Osteocyte (in vitro differentiated cells): ENCODE data around the gene CNN2. TPM values are rescaled to one million over a fixed set of nuclear protein-coding genes. Genes with fewer than 3 reads are reported as not detected.
A peak's percentile ranks its signal among the peaks of the same experiment; 100 is the strongest.

Source experiments
- DNase-seq: peaks from one replicate; pipeline ENCODE4 v3.0.0; 2021; ENCODE audit warnings: mixed read lengths; ENCODE audit not compliant: unreplicated experiment; ENCODE audit errors: extremely low spot score
- H3K27ac Mint-ChIP-seq: one replicate; pipeline ENCODE4 v1.8.0; 2021; ENCODE audit warnings: mild to moderate bottlenecking, mixed read lengths; ENCODE audit not compliant: unreplicated experiment
- H3K27me3 Mint-ChIP-seq: one replicate; pipeline ENCODE4 v1.8.0; 2021; ENCODE audit warnings: mixed read lengths; ENCODE audit not compliant: unreplicated experiment
- H3K36me3 Mint-ChIP-seq: one replicate; pipeline ENCODE4 v1.8.0; 2021; ENCODE audit warnings: mixed read lengths; ENCODE audit not compliant: unreplicated experiment
- H3K4me1 Mint-ChIP-seq: one replicate; pipeline ENCODE4 v1.8.0; 2021; ENCODE audit warnings: mixed read lengths; ENCODE audit not compliant: unreplicated experiment
- H3K4me3 Mint-ChIP-seq: one replicate; pipeline ENCODE4 v1.8.0; 2021; ENCODE audit warnings: mild to moderate bottlenecking, moderate library complexity, mixed read lengths; ENCODE audit not compliant: unreplicated experiment
- H3K9me3 Mint-ChIP-seq: one replicate; pipeline ENCODE4 v1.8.0; 2021; ENCODE audit warnings: mixed read lengths; ENCODE audit not compliant: unreplicated experiment
- total RNA-seq: library from RNA; stranded (reverse); gene quantifications from 2 replicates; pipeline ENCODE4 v1.2.1, GENCODE V29; 2021
- TF ChIP-seq, protein P1 (sequence below): fragments of 200-600 bp; sonication (generic); IDR thresholded peaks from 2 replicates; pipeline ENCODE4 v1.5.0; 2021; ENCODE audit warnings: antibody characterized with exemption, mild to moderate bottlenecking, moderate library complexity

CNN2 gene
- total RNA-seq, 1 donor from 2014 or later = 327 TPM

DNA sequence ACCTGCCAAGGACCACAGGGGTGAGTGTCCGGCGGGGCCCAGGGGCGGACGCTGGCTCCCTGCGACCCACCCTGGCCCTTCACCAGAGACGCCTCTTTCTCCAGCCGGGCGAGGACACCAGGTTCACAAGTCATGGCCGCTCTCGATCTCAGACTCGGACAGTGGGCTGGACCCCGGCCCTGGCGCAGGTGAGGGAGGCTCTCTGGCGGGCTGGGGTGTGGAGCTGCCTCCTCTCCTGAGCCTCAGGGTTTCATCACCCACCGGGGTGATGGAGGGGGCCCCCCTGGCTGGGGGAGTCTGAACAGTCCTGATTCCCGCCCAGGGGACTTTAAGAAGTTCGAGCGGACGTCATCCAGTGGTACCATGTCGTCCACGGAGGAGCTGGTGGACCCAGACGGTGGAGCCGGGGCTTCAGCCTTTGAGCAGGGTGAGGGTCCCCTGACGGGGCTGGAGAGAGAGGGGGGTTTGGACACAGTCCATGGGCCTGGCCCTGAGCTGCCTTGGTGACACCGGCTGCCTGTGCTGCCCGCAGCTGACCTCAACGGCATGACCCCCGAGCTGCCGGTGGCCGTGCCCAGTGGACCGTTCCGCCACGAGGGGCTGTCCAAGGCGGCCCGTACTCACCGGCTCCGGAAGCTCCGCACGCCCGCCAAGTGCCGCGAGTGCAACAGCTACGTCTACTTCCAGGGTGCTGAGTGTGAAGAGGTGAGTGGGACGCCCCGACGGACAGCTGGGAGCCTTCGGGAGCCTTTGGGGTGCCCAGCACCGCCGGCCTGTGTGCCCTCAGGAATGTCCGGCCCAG lies 54.2 kb downstream of the CNN2 start:
- TF ChIP-seq, protein P1, sequence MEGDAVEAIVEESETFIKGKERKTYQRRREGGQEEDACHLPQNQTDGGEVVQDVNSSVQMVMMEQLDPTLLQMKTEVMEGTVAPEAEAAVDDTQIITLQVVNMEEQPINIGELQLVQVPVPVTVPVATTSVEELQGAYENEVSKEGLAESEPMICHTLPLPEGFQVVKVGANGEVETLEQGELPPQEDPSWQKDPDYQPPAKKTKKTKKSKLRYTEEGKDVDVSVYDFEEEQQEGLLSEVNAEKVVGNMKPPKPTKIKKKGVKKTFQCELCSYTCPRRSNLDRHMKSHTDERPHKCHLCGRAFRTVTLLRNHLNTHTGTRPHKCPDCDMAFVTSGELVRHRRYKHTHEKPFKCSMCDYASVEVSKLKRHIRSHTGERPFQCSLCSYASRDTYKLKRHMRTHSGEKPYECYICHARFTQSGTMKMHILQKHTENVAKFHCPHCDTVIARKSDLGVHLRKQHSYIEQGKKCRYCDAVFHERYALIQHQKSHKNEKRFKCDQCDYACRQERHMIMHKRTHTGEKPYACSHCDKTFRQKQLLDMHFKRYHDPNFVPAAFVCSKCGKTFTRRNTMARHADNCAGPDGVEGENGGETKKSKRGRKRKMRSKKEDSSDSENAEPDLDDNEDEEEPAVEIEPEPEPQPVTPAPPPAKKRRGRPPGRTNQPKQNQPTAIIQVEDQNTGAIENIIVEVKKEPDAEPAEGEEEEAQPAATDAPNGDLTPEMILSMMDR = no peak
- Mint-ChIP-seq H3K27ac (no peak overlapping the region), H3K9me3 (no peaks in the 10 kb centered on the region), H3K27me3 (no peaks in the 10 kb centered on the region), H3K4me1 (peaks cover 10% of the 10 kb centered on the region), H3K4me3 (no peak overlapping the region), H3K36me3 (no peaks in the 10 kb centered on the region)
- no peak for DNase-seq

DNA sequence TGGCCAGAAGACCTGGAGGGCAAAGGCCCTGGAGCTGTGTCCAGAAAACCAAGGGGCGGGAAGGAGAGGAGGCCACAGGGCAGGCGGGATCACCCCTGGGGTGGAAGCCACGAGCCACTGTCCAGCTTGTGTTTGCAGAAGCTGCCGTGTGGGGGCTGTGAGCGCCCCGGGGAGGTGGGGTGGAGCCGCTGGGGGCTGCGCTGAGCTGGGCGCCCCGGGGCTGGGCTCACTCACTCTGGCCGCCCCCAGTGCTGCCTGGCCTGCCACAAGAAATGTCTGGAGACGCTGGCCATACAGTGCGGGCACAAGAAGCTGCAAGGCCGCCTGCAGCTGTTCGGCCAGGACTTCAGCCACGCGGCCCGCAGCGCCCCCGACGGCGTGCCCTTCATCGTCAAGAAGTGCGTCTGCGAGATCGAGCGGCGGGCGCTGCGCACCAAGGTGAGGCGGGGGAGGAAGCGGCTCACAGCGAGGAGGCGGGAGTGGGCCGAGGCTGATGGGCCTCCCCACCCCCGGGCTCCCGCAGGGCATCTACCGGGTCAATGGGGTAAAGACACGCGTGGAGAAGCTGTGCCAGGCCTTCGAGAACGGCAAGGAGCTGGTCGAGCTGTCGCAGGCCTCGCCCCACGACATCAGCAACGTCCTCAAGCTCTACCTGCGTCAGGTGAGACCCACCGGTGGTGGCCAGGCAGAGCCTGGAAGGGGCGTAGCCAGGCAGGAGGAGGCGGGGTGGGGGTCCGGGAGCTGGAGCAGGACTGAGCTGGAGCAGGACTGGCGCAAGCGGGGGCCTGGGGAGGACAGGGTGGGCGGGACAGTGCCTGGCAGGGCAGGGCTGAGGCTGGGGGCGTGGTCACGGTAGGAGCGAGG lies 55.1 kb downstream of the CNN2 start:
- no peak overlapping the region for H3K27ac Mint-ChIP-seq

DNA sequence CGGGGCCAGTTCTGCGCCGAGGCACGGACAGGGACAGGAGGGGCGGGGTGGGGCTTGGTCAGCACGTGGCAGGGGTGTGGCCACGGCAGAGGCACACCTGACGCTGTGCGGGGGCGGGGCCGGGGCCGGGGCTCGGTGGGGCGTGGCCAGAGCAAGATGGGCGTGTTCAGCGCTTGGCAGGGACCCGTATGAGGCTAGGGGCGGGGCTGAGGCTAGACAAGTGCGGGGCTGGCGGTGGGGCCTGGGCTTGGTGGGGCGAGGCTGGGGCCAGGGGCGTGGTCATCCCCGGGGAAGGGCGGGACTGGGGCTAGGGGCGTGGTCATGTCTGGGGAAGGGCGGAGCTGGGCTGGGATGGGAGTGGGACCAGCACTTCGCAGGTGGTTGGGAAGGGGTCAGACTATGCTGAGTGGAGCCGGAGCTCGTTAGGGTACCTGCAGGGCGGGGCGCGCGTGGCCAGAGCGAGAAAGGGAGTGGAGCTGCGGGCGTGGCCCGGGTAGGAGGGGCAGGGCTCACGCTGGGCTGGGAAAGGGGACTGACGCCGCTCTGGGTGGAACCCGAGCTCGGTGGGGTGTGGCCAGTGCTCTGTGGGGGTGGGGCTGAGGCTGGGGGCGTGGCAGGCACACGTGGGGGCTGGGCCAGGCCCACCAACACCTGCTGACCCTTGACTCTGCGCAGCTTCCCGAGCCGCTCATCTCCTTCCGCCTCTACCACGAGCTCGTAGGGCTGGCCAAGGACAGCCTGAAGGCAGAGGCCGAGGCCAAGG lies 55.9 kb downstream of the CNN2 start:
- Mint-ChIP-seq H3K36me3 (no peaks in the 10 kb centered on the region), H3K9me3 (no peaks in the 10 kb centered on the region), H3K27me3 (no peaks in the 10 kb centered on the region), H3K27ac (no peak overlapping the region), H3K4me1 (peaks cover 10% of the 10 kb centered on the region), H3K4me3 (peak overlapping the region; percentile 69)
- DNase-seq = no peak
- TF ChIP-seq, protein P1 = no peak

More for the DNA sequence above, 55.1 kb downstream of the CNN2 start:
- Mint-ChIP-seq H3K4me3 (peak overlapping the region; percentile 52), H3K36me3 (no peaks in the 10 kb centered on the region), H3K27me3 (no peaks in the 10 kb centered on the region), H3K9me3 (no peaks in the 10 kb centered on the region), H3K4me1 (peaks cover 10% of the 10 kb centered on the region)
- TF ChIP-seq, protein P1 = no peak
- no peak for DNase-seq

DNA sequence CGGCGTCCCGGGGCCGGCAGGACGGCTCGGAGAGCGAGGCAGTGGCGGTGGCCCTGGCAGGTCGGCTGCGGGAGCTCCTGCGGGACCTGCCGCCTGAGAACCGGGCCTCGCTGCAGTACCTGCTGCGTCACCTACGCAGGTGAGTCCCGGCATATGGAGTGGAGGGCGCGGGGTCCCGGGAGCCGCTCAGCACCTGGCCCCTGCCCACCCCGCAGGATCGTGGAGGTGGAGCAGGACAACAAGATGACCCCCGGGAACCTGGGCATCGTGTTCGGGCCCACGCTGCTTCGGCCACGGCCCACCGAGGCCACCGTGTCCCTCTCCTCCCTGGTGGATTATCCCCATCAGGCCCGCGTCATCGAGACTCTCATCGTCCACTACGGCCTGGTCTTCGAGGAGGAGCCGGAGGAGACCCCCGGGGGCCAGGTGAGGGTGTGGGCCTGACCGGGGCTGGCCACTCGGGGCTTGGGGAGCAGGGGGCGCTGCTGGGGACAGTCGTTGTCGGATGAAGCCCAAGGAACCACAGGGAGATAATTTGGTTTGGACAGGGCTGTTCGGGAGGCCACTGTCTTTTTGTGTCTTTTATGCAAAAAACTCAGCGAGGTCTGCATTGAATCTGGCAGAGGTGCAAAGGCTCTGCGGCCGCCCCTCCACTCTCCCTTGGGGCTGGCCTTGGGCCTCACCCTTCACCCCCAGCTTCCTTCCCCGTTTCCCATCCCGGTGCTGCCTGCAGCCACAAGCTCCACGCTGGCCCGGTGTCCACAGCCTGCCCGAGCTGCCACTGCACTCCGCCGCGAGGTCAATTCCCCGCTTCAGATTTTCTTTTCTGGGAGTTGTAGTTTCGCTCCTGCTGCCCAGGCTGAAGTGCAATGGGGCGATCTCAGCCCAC lies 56.8 kb downstream of the CNN2 start:
- Mint-ChIP-seq H3K27me3 (no peaks in the 10 kb centered on the region), H3K9me3 (no peaks in the 10 kb centered on the region), H3K27ac (no peak overlapping the region), H3K4me1 (peaks cover 10% of the 10 kb centered on the region), H3K4me3 (no peak overlapping the region), H3K36me3 (peaks cover 4% of the 10 kb centered on the region)
- no peak for DNase-seq
- TF ChIP-seq, protein P1 = no peak
